Activated gamma-delta T cell treated with Interleukin-2 at 50 U/mL for 16 hours (primary cell): ENCODE data around the gene CCDC88A.
A peak's percentile ranks its signal among the peaks of the same experiment; 100 is the strongest.
"Not testable (repeated sequence)": the region's sequence is repeated elsewhere in the genome, so short reads cannot be mapped to it uniquely, and the experiment has no call there.

Experiments used
- DNase-seq: peaks from one replicate; pipeline ENCODE4 v3.0.0-alpha.2; 2020

CCDC88A gene

GRCh38 chr2:55296393-55296792 lies 123.3 kb downstream of the CCDC88A start:
- no peak for DNase-seq

DNA sequence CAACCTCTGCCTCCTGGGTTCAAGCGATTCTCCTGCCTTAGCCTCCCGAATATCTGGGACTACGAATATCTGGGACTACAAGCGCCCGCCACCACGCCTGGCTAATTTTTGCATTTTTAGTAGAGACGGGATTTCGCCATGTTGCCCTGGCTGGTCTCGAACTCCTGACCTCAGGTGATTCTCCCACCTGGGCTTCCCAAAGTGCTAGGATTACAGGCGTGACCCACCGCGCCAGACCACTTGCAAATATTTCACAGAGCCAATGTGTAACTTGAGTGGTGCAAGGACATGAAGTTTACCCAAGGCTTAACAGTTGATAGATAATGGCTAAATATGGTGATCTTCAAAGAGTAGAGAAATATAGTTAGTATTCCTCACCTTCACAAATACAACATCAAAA lies 136.6 kb downstream of the CCDC88A start:
- DNase-seq: no peak

- peak; percentile 84 for DNase-seq
Observed at GRCh38 chr2:55282110-55282917, 137.3 kb downstream of the CCDC88A start.

- not testable (repeated sequence) for DNase-seq
Observed at GRCh38 chr2:55280851-55281546, 138.7 kb downstream of the CCDC88A start.

- DNase-seq: not testable (repeated sequence)
Observed at GRCh38 chr2:55279859-55280424, 139.7 kb downstream of the CCDC88A start.

- not testable (repeated sequence) for DNase-seq
Observed at GRCh38 chr2:55279214-55279835, 140.3 kb downstream of the CCDC88A start.

GRCh38 chr2:55277310-55277709 lies 142.3 kb downstream of the CCDC88A start:
- DNase-seq: no peak

GRCh38 chr2:55274346-55274745 lies 145.3 kb downstream of the CCDC88A start:
- not testable (repeated sequence) for DNase-seq

GRCh38 chr2:55269645-55269990 lies 150.0 kb downstream of the CCDC88A start:
- DNase-seq: no peak

DNA sequence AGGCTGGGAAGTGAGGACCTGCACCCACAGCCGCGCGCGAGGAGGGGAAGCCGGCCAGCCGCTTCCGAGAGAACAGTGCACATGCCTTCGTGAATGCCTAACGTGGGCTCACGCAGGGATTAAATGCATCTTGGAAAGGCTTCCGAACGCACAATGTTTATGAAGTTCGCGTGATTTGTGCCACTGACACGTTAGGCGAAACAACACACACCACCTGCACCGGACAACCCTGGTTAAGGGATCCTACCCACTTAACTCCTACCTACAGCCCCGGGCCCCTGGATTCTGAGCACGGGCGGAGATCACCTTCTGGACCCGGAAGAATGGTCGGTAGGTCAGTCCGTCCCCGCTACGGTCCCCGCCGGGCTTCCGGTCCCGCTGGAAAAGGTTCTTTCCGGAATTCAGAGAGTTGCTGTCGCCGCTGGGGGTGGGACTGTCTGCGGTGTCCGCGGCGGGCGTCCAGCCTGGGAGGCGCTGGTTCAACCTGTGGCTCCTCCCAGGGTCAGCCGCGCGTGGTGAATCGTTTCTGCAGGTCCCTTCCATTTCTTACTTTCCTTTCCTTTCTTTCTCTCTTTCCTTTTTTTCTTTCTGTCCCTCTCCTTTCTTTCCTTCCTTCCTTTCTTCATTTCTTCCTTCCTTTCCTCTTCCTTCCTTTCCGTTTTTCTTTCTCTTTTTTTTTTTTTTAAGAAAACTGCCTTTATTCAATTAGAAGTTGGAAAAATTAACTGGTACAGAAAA lies 150.6 kb downstream of the CCDC88A start, which contains the start of gene MTIF2:
MTIF2 (minus strand) TSS at position 325 of the 738 bp plus-strand sequence. CDS start 5,373 bp downstream, outside the sequence.
- peak; percentile 89 for DNase-seq

- no peak for DNase-seq
Observed at GRCh38 chr2:55268288-55268906, 151.3 kb downstream of the CCDC88A start.

DNA sequence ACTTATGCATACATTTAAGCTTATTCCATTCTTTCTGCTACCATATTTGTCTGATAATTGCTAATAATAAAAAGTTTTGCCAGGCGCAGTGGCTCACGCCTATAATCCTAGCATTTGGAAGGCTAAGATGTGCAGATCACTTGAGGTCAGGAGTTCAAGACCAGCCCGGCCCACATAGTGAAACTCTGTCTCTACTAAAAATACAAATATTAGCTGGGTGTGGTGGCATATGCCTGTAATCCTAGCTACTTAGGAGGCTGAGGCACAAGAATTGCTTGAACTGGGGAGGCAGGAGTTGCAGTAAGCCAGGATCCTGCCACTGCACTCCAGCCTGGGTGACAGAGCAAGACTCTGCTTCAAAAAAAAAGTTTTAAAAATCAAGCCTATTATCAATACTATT lies 160.1 kb downstream of the CCDC88A start:
- not testable (repeated sequence) for DNase-seq

DNA sequence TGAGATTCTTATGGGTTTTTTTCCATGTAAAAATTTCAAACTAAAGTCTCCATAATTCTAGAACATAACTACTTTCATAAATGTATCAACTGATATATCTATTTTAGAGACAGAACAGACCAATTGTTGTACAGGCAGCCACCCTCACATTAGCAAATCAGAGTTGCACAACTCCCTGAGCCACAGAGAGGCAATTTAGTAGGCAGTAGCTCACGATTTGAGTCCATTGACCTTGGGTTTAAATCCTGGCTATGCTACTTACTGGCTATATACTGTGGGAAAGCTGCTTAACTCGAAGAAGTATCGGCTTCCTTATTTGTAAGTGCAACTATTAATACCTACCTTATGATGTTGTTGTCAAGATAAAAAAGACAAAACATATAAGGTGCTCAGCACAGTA lies 166.8 kb downstream of the CCDC88A start:
- DNase-seq: no peak

DNA sequence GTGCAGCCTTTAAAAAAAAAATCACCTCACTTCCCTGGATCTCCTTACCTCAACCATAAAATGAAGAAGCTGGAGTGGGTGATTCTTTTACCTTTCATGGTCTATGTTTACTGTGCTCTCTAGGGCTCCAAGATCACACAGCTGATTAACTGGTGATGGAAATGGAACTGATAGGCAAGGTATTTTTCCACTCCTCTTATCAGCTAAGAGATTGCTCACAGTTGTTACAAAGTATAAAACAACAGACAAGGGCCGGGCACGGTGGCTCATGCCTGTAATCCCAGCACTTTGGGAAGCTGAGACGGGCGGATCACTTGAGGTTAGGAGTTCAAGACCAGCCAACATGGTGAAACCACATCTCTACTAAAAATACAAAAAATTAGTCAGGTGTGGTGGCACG lies 172.6 kb downstream of the CCDC88A start:
- no peak for DNase-seq

DNA sequence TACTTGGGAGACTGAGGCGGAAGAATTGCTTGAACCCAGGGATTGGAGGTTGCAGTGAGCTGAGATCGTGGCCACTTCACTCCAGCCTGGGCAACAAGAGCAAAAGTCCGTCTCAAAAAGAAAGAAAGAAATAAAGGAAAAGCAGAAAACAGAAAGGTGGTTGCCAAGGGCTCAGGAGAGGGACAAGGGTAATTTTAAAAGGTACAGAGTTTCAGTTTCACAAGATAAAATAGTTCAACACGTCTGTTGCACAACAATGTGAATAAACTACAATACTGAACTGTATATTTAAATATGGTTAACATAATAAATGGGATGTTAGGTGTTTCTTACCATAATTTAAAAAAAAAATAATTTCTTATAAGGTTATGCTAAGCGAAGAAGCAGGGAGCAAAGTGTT lies 174.2 kb downstream of the CCDC88A start:
- no peak for DNase-seq

DNA sequence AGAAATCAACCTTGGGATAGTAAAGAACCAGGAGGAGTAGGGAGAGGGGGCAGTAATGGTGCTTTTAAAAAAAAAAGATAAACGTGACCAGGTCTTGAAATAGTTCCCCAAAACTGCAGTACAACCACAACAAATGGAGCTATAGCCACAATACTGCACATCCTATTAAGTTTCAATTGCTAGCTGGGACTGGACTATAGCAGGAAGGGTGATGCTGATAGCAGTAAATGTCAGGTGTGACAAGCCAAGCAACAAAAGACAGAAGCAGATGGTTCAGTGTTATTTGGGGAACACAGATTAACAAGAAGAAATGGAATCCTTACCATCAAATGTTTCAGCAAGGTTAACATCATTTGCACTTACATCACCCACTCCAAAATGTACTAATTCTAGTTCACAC lies 177.0 kb downstream of the CCDC88A start:
- no peak for DNase-seq

DNA sequence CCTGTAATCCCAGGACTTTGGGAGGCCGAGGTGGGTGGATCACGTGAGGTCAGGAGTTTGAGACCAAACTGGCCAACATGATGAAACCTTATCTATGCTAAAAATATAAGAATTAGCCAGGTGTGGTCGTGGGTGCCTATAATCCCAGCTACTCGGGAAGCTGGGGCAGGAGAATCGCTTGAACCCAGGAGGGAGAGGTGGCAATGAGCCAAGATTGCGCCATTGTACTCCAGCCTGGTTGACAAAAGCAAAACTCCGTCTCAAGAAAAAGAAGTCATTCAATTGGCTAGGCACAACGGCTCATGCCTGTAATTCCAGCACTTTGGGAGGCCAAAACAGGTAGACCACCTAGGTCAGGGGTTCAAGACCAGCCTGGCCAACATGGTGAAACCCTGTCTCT lies 178.1 kb downstream of the CCDC88A start:
- not testable (repeated sequence) for DNase-seq

DNA sequence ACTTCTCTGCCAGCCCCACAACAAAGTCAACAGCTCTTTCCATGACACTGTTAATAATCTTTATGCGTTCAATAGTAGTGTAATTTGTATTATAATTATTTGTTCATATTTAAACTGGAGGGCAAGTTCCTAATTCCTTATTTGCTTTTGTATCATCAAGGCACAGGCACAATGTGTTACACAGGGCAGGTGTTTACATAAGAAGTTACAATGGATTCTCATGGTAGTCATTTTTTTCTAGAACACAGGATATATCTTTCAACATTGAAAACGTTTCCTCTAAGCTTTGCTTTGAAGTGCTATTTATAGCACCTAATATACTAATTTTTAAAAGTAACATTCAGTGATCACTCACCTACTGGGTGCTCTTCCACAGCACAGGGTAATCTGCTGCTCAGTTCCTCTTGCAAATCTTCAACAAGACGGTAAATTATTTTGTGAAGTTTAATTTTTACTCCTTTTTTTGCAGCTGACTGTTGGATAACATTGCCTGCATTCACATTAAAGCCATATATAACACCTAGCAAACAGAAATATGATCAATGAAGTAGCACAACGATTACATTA lies 179.9 kb downstream of the CCDC88A start:
- DNase-seq: no peak
